WTC11 (cell line): ENCODE data around the gene UFC1. TPM values are rescaled to one million over a fixed set of nuclear protein-coding genes. Genes with fewer than 3 reads are reported as not detected.

Experiments
- ATAC-seq: fragments of 200-7000 bp; cut with Tn5 transposase; 2 replicates; pipeline ENCODE4 v1.10.0; 2021; ENCODE audit warnings: mild to moderate bottlenecking, moderate library complexity
- CTCF ChIA-PET: fragments of 300-600 bp; sonication (Branson Sonifier 250); formaldehyde crosslinking; loops from one replicate; lab custom pipeline; 2021; ENCODE audit warnings: antibody characterized with exemption; lab: Charles Lee
- POLR2A ChIA-PET: fragments of 350-600 bp; sonication (Branson Sonifier 250); formaldehyde crosslinking; loops from one replicate; lab custom pipeline; 2021; ENCODE audit warnings: antibody characterized with exemption; lab: Charles Lee
- DNase-seq: peaks from one replicate; pipeline ENCODE4 v3.0.0; 2021; ENCODE audit warnings: low spot score
- H3K27ac Mint-ChIP-seq: 2 replicates; pipeline ENCODE4 v1.8.0; 2021; ENCODE audit warnings: mixed read lengths
- H3K27me3 Mint-ChIP-seq: 2 replicates; pipeline ENCODE4 v1.8.0; 2021; ENCODE audit warnings: low read depth, mild to moderate bottlenecking, moderate library complexity, mixed read lengths
- H3K36me3 Mint-ChIP-seq: 2 replicates; pipeline ENCODE4 v1.8.0; 2021; ENCODE audit warnings: mixed read lengths
- H3K4me1 Mint-ChIP-seq: 2 replicates; pipeline ENCODE4 v1.8.0; 2022; ENCODE audit warnings: mixed read lengths
- H3K4me3 Mint-ChIP-seq: 2 replicates; pipeline ENCODE4 v1.8.0; 2021; ENCODE audit warnings: mild to moderate bottlenecking, moderate library complexity, mixed read lengths
- H3K9me3 Mint-ChIP-seq: 2 replicates; pipeline ENCODE4 v1.8.0; 2021; ENCODE audit warnings: mixed read lengths
- CREB1 ChIP-seq: sonication (generic); formaldehyde crosslinking; IDR thresholded peaks from 2 replicates; pipeline ENCODE4 v1.8.0; 2023; ENCODE audit warnings: mild to moderate bottlenecking, missing genetic modification reagents
- E2F4 ChIP-seq: sonication (generic); formaldehyde crosslinking; IDR thresholded peaks from 2 replicates; pipeline ENCODE4 v1.8.1; 2022; ENCODE audit warnings: low read depth, mild to moderate bottlenecking, moderate library complexity, missing genetic modification reagents, borderline replicate concordance
- EMX1 ChIP-seq: fragments of 250-450 bp; sonication (Bioruptor Pico); IDR thresholded peaks from 2 replicates; pipeline ENCODE4 v1.8.0; 2021; ENCODE audit warnings: mild to moderate bottlenecking
- KAT7 ChIP-seq: sonication (generic); formaldehyde crosslinking; IDR thresholded peaks from 2 replicates; pipeline ENCODE4 v1.8.1; 2023; ENCODE audit warnings: missing genetic modification reagents, mild to moderate bottlenecking, borderline replicate concordance
- MXD4 ChIP-seq: fragments of 250-450 bp; sonication (Bioruptor Pico); IDR thresholded peaks from 2 replicates; pipeline ENCODE4 v1.8.0; 2021; ENCODE audit warnings: mild to moderate bottlenecking, moderate library complexity, borderline replicate concordance
- NFYB ChIP-seq: sonication (generic); formaldehyde crosslinking; conservative IDR thresholded peaks from 2 replicates; pipeline ENCODE4 v1.8.0; 2022; ENCODE audit warnings: low read depth, missing genetic modification reagents
- SP1 ChIP-seq: sonication (generic); formaldehyde crosslinking; conservative IDR thresholded peaks from 2 replicates; pipeline ENCODE4 v1.8.1; 2022; ENCODE audit warnings: missing genetic modification reagents
- TEAD1 ChIP-seq: sonication (generic); formaldehyde crosslinking; IDR thresholded peaks from 2 replicates; pipeline ENCODE4 v1.8.0; 2022; ENCODE audit warnings: mild to moderate bottlenecking, missing genetic modification reagents
- USF2 ChIP-seq: sonication (generic); formaldehyde crosslinking; IDR thresholded peaks from 2 replicates; pipeline ENCODE4 v1.8.1; 2023; ENCODE audit warnings: mild to moderate bottlenecking, missing genetic modification reagents, moderate library complexity
- ZNF232 ChIP-seq: sonication (generic); formaldehyde crosslinking; IDR thresholded peaks from 2 replicates; pipeline ENCODE4 v1.8.0; 2022; ENCODE audit warnings: mild to moderate bottlenecking, missing genetic modification reagents
- ZNF423 ChIP-seq: fragments of 250-450 bp; sonication (Bioruptor Pico); IDR thresholded peaks from 2 replicates; pipeline ENCODE4 v2.1.2; 2022; ENCODE audit warnings: mild to moderate bottlenecking, moderate library complexity
- total RNA-seq: library from RNA; stranded (reverse); gene quantifications from 3 replicates; pipeline ENCODE4 v1.2.3, GENCODE V29; 2021
- TF ChIP-seq, protein P1 (sequence below): sonication (generic); formaldehyde crosslinking; IDR thresholded peaks from 2 replicates; pipeline ENCODE4 v1.8.1; 2023; ENCODE audit warnings: mild to moderate bottlenecking, moderate library complexity, missing genetic modification reagents
- TF ChIP-seq, protein P2 (sequence below): sonication (generic); formaldehyde crosslinking; IDR thresholded peaks from 2 replicates; pipeline ENCODE4 v1.8.1; 2022; ENCODE audit warnings: mild to moderate bottlenecking, moderate library complexity, missing genetic modification reagents
- TF ChIP-seq, protein P3 (sequence below): sonication (generic); formaldehyde crosslinking; IDR thresholded peaks from 2 replicates; pipeline ENCODE4 v1.8.1; 2023; ENCODE audit warnings: mild to moderate bottlenecking, missing genetic modification reagents, borderline replicate concordance

Gene UFC1
- total RNA-seq, 1 experiment from 2014 or later = 56.2 TPM

DNA sequence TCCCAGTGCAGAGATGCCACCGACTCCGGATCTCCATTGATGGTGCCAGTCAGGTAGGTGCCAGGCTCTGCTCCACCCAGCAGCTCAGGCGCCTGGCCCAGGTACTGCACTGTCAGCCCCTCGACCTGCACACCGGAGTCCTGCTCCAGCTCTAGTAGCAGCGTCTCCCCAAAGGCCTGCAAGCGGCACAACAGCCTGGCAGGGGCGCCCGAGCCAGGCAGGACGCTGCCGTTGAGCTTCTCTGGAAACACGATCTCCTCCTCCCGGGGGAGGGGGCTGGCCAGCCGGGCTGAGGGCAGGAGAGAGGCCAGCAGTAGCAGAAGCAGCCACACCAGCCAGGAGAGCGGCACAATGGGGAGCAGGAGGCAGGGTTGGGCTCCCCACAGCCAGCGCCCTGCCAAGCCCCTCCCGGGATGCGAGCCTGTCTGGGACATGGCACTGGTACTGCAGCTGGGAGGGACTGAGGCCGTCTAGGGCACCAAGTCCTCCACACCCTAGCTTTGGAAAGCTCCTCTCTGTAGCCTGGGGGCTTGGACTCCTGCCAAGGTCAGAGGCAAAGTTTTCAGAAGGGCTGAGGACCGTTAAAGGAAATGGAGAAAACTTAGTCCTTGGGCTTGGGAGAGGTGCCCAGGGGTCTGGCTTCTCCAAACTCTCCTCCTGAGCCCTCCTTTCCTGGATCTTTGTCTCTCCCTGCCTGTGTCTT, 44.6 kb downstream of the UFC1 start:
- ATAC-seq = peak; percentile 38
- ChIA-PET CTCF (interaction anchor here (0.5 to 3.3 kb wide), 24 partner anchors 8 to 244 kb away, joined by 3 to 47 read pairs (median 3); partner anchors contain the start of genes B4GALT3, F11R, ITLN2 and MPZ), POLR2A (interaction anchor here (0.6 to 1.8 kb wide), 7 partner anchors 21 to 191 kb away, joined by 3 to 9 read pairs (median 3); partner anchors contain the start of genes B4GALT3, PPOX and TOMM40L)
- Mint-ChIP-seq H3K27ac (peak overlapping the region; percentile 86; the same call in 1 of the 2 replicates), H3K4me3 (peak overlapping the region; percentile 62), H3K36me3 (no peaks in the 10 kb centered on the region; the same call in 1 of the 2 replicates), H3K4me1 (peaks cover 57% of the 10 kb centered on the region), H3K27me3 (no peaks in the 10 kb centered on the region), H3K9me3 (no peaks in the 10 kb centered on the region)
- peak; percentile 79 for DNase-seq
- TF ChIP-seq MXD4 = no peak
- TF ChIP-seq ZNF423 (CRISPR knock-in tag) = no peak
- TF ChIP-seq CREB1 (CRISPR knock-in tag) = no peak
- TF ChIP-seq E2F4 (CRISPR knock-in tag) = no peak
- TF ChIP-seq, protein P1, sequence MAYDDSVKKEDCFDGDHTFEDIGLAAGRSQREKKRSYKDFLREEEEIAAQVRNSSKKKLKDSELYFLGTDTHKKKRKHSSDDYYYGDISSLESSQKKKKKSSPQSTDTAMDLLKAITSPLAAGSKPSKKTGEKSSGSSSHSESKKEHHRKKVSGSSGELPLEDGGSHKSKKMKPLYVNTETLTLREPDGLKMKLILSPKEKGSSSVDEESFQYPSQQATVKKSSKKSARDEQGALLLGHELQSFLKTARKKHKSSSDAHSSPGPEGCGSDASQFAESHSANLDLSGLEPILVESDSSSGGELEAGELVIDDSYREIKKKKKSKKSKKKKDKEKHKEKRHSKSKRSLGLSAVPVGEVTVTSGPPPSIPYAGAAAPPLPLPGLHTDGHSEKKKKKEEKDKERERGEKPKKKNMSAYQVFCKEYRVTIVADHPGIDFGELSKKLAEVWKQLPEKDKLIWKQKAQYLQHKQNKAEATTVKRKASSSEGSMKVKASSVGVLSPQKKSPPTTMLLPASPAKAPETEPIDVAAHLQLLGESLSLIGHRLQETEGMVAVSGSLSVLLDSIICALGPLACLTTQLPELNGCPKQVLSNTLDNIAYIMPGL (CRISPR knock-in tag) = 0 out of 2 replicates have a peak, but pooled peaks have one; percentile 35
- TF ChIP-seq USF2 (CRISPR knock-in tag) = 0 out of 2 replicates have a peak, but pooled peaks have one; percentile 7
- no peak for TF ChIP-seq EMX1
- TF ChIP-seq ZNF232 (CRISPR knock-in tag) = no peak
- no peak for TF ChIP-seq KAT7
- TF ChIP-seq, protein P2, sequence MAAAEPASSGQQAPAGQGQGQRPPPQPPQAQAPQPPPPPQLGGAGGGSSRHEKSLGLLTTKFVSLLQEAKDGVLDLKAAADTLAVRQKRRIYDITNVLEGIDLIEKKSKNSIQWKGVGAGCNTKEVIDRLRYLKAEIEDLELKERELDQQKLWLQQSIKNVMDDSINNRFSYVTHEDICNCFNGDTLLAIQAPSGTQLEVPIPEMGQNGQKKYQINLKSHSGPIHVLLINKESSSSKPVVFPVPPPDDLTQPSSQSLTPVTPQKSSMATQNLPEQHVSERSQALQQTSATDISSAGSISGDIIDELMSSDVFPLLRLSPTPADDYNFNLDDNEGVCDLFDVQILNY (CRISPR knock-in tag) = 0 out of 2 replicates have a peak, but pooled peaks have one; percentile 26
- TF ChIP-seq TEAD1 (CRISPR knock-in tag) = 0 out of 2 replicates have a peak, but pooled peaks have one; percentile 12
- TF ChIP-seq, protein P3, sequence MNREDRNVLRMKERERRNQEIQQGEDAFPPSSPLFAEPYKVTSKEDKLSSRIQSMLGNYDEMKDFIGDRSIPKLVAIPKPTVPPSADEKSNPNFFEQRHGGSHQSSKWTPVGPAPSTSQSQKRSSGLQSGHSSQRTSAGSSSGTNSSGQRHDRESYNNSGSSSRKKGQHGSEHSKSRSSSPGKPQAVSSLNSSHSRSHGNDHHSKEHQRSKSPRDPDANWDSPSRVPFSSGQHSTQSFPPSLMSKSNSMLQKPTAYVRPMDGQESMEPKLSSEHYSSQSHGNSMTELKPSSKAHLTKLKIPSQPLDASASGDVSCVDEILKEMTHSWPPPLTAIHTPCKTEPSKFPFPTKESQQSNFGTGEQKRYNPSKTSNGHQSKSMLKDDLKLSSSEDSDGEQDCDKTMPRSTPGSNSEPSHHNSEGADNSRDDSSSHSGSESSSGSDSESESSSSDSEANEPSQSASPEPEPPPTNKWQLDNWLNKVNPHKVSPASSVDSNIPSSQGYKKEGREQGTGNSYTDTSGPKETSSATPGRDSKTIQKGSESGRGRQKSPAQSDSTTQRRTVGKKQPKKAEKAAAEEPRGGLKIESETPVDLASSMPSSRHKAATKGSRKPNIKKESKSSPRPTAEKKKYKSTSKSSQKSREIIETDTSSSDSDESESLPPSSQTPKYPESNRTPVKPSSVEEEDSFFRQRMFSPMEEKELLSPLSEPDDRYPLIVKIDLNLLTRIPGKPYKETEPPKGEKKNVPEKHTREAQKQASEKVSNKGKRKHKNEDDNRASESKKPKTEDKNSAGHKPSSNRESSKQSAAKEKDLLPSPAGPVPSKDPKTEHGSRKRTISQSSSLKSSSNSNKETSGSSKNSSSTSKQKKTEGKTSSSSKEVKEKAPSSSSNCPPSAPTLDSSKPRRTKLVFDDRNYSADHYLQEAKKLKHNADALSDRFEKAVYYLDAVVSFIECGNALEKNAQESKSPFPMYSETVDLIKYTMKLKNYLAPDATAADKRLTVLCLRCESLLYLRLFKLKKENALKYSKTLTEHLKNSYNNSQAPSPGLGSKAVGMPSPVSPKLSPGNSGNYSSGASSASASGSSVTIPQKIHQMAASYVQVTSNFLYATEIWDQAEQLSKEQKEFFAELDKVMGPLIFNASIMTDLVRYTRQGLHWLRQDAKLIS (CRISPR knock-in tag) = no peak

- peaks cover 60% of the 10 kb centered on the region for H3K4me1 Mint-ChIP-seq
- H3K27me3 Mint-ChIP-seq = no peaks in the 10 kb centered on the region
- peaks cover 6% of the 10 kb centered on the region for H3K36me3 Mint-ChIP-seq
- TF ChIP-seq NFYB (CRISPR knock-in tag) (peak; percentile 68), SP1 (CRISPR knock-in tag) (peak; percentile 34)
- TF ChIP-seq, protein P2 (CRISPR knock-in tag) = no peak
- peak within 1 kb of the TSS; percentile 86 for H3K27ac Mint-ChIP-seq
- ChIA-PET CTCF (interaction anchor here (0.5 to 3.3 kb wide), 21 partner anchors 10 to 244 kb away, joined by 3 to 47 read pairs (median 3); partner anchors contain the start of genes B4GALT3, F11R, ITLN2 and PCP4L1), POLR2A (interaction anchor here (1.0 to 1.8 kb wide), 4 partner anchors 22 to 190 kb away, joined by 3 to 9 read pairs (median 4); partner anchors contain the start of genes B4GALT3, PPOX and TOMM40L)
- peak; percentile 13 for ATAC-seq
- H3K9me3 Mint-ChIP-seq = no peaks in the 10 kb centered on the region
- DNase-seq = peak; percentile 42
- H3K4me3 Mint-ChIP-seq = peak within 1 kb of the TSS; percentile 62
Observed at GRCh38 chr1:161198897-161199431, 45.2 kb downstream of the UFC1 start, which contains the start of gene ADAMTS4. TSS of gene ADAMTS4 (minus strand) at chr1:161199054. CDS start at chr1:161198627, 427 bp downstream.
